ENCODE measurements around the gene ZFYVE19. TPM values are rescaled to one million over a fixed set of nuclear protein-coding genes. Genes with fewer than 3 reads are reported as not detected.

The ZFYVE19 gene
- total RNA-seq, 1 donor from 2014 or later, result 19.9 TPM

GRCh38 chr15:40775007-40775406, 31.9 kb upstream of the ZFYVE19 start:
- DNase-seq (ENCODE audit: low spot score) (no peak), ATAC-seq (no peak)

- peak; percentile 56 for ATAC-seq
- DNase-seq (ENCODE audit: low spot score), result peak; percentile 84
These were observed 31.0 kb upstream of the ZFYVE19 start for GRCh38 chr15:40775740-40776536.

DNA sequence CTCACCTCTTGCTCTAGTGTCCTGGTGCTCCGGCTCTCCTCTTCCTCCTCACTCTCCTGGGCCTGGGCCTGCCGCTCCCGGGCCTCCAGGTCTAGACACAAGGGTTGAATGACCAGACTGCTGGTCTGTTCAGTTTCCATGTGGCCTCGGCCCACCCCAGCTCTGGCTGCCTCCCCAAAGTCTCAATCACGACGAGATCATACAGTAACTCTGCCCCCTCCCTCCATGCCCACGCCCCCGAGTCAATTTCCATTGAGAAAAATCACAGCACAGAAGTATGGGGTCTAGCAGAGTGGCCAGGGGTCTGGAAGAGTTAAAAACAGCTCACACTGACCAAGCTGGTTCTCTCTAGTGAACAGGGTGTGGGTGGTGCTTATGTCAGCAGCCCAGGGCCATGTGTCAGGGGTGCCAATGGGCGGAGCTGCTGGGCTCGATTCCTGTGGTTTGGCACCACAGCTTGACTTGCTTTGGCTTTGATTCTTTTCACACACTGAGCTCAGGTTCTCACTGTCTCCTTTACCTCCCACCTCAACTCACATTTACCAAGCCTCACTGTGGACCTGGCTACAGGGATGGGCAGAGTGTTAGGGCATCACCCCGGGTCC, 30.2 kb upstream of the ZFYVE19 start:
- DNase-seq (ENCODE audit: low spot score), result peak; percentile 89
- ATAC-seq, result peak; percentile 92

GRCh38 chr15:40782609-40783227, 24.2 kb upstream of the ZFYVE19 start:
- peak; percentile 81 for DNase-seq (ENCODE audit: low spot score)
- peak; percentile 96 for ATAC-seq

DNA sequence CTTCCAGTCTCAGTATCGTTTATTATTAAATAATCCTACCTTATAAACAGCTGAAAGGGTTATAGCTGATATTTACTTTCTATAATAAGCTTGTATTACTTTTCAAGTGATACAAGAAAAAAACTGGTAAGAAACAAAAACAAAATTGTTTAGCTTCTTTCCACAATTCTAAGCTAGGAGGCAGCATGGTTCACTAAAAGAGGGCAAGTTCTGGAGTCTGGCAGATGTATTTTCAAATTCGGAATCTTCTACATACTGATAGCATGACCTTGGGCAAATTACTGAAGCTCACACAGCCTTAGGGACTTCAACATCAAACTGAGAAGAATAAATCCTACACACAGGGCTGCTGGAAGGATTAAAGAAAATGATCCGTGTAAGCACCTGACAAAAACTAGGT, 21.7 kb upstream of the ZFYVE19 start:
- ATAC-seq, result peak; percentile 42

DNA sequence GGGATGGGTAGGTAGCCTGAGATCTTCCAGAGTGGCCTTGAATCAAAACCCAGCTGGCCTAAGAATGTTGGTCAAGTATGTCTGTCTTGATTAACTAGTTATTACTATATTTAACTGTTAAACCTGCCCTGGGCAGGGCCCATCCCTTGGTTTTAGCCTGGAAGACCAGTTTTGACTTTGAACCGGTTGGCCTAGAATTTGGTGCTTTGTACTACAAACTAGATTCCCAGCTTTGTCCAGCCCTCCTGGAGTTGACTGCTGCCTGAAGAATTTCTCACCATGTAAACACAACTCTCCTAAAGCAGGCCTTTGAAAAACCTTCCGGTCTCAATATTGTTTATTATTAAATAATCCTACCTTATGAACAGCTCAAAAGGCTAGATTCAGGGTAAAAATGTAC, 21.1 kb upstream of the ZFYVE19 start:
- DNase-seq (ENCODE audit: low spot score) (no peak), ATAC-seq (peak; percentile 41)

More for the DNA sequence above, 21.7 kb upstream of the ZFYVE19 start:
- no peak for DNase-seq (ENCODE audit: low spot score)

DNA sequence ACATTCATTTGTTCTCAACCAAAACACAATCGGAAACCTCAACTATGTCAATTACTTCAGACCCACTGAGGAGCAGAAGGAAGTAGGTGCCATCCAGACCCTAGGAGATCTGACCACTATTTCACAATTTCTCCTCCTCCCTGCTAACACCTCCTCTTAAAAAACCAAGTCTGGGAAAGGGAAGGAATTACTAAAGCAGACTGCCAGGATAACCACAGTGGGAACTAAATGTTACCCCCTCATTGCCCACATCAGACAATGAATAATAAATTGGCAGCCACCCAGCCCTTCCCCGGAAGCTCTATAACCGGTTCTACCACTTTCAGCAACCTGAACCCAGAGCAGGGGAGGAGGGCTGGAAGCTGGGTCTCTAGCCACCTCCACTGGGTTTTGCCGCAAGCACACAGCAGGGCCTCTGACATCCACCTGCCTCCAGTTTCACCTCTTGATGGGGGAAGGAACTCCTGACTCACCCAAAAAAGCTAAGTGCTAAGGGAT, 19.5 kb upstream of the ZFYVE19 start:
- DNase-seq (ENCODE audit: low spot score) (no peak), ATAC-seq (no peak)

DNA sequence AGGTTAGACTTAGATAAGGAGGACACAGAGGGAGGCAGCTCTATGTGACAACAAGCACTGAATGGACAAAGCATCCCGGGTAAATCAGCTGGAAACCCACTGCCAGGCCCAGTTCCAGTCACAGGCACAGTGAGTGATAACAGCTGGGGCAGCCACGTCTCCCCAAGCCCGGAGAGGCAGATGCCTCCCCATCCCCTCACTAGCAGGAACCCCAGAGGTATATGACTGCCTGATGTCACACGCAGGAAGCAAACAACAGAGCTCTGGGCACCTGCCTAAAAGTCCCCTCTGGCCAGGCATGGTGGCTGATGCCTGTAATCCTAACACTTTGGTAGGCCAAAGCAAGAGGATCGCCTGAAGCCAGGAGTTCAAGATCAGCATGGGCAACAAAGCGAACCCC, 18.9 kb upstream of the ZFYVE19 start:
- ATAC-seq, result no peak
- DNase-seq (ENCODE audit: low spot score), result no peak

GRCh38 chr15:40789119-40789518, 17.8 kb upstream of the ZFYVE19 start:
- DNase-seq (ENCODE audit: low spot score) (no peak), ATAC-seq (no peak)

DNA sequence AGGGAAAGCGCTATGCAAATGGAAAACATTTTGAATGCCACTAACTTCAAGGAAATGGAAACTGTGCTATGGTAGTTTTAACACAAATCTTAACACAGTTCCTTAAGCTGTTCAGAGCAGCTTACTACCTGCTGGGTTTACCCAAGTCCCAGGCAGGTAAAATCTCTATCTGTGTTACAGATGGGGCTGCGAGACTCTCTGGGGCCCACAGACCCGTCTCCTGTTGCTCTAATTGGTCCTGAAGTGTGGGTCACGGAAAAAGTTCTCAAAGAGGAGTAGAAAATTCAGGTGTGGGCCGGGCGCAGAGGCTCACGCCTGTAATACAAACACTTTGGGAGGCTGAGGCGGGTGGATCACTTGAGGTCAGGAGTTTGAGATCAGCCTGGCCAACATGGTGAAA, 16.9 kb upstream of the ZFYVE19 start:
- no peak for DNase-seq (ENCODE audit: low spot score)
- no peak for ATAC-seq

- ATAC-seq (no peak), DNase-seq (ENCODE audit: low spot score) (no peak)
These were observed 16.2 kb upstream of the ZFYVE19 start for GRCh38 chr15:40790718-40791117.

DNA sequence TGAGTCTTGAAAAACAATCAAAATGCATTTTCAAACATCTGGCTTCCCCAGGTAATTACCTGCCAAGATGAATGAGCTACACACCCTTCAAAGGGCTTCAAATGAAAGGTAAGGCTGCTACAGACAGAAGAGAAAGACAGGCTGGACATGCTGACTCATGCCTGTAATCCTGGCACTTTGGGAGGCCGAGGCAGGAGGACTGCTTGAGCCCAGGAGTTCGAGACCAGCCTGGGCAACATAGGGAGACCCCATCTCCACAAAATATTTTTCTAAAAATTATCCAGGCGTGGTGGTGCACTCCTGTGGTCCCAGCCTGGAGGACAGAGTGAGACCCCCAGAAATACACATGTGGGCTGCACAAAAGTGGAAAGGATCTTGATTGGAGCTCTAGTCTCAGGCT, 14.5 kb upstream of the ZFYVE19 start:
- ATAC-seq (no peak), DNase-seq (ENCODE audit: low spot score) (no peak)

DNA sequence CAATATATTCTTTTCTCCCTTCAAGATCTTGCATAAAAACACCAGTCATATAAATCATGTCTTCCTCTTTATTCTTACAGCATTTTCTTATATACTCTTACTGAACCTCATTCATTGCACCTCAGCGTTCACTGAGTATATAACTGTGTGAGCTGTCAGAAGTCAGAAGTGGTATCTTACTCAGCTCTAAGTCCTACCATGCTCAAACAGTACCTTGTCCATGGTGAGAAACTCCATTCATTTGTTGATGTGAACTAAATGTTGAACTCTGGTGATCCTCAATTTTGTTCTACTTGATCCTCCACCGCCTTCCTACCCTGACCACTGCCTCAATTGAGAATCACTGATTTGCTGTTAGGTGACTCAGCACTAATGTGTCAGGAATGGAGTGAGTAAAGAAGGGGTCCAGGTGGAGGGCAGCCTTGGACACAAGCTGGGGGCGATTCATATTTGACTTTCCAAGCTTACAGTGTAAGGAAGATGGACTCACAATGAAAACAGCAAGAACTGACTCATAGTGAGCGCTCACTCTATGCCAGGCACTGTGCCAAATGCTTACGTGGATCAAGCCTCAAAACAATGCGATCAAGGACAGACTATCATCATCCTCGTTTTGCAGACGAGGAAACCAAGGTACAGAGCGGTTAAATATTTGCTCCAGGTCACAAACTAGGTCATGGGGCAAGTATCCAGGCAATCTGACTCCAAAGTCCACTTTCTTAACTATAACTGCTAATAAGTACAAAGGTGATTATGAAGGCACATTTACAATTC, 13.5 kb upstream of the ZFYVE19 start:
- DNase-seq (ENCODE audit: low spot score) (peak; percentile 90), ATAC-seq (peak; percentile 90)

- ATAC-seq (no peak), DNase-seq (ENCODE audit: low spot score) (no peak)
These were observed 10.8 kb upstream of the ZFYVE19 start for GRCh38 chr15:40796041-40796440.

DNA sequence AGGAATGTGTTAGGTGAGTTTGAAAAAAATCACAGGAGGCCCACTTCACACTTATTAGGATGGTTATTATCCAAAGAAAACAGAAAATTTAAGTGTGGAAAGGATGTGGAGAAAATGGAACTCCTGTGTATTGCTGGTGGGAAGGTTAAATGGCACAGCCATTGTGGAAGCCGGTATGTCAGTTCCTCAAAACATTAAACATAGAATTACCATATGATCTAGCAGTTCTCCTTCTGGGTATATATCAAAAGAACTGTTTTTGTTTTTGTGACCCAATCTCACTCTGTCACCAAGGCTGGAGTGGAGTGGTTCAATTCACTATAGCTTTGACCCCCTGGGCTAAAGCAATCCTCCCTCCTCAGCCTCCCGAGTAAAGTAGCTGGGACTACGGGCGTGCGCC, 10.4 kb upstream of the ZFYVE19 start:
- ATAC-seq (no peak), DNase-seq (ENCODE audit: low spot score) (no peak)

DNA sequence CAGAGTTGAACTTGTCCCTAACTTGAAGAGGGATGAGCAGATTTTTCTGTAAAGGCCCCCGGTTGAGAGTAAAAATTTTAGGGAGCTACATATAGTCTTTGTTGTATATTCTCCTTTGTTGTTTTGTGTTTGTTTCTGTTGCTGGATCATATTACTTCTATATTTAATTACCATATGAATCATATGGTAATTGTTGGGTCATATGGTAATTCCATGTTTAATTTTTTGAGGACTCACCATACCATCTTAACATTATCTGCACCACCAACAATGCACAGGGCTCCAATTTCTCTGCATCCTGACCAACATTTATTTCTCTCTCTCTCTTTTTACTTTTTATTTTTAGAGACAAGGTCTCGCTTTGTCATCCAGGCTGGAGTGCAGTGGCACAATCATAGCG, 7.4 kb upstream of the ZFYVE19 start:
- DNase-seq (ENCODE audit: low spot score) (no peak), ATAC-seq (no peak)

GRCh38 chr15:40803076-40803475, 3.8 kb upstream of the ZFYVE19 start:
- DNase-seq (ENCODE audit: low spot score) (no peak), ATAC-seq (peak; percentile 5)

GRCh38 chr15:40803688-40804087, 3.2 kb upstream of the ZFYVE19 start:
- DNase-seq (ENCODE audit: low spot score), result peak; percentile 62
- peak; percentile 25 for ATAC-seq

DNA sequence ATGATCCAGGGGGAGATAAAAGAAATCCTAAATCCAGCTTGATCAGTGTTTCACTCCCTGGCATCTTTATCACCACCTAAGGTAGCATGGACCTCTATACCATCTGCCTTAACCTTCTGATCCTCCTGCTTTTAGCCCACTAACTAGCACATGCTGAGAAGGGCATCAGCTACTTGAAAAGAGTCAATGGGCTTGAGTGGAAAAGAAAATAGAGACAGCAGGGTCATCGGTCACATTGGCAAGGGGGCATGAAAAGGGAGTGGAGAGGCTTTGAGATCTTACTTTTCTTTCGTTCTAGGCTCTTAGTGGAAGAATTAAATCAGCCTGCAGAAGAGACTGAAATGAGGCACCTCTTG, 239 bp upstream of the ZFYVE19 start:
- no peak for DNase-seq (ENCODE audit: low spot score)
- no peak for ATAC-seq

DNA sequence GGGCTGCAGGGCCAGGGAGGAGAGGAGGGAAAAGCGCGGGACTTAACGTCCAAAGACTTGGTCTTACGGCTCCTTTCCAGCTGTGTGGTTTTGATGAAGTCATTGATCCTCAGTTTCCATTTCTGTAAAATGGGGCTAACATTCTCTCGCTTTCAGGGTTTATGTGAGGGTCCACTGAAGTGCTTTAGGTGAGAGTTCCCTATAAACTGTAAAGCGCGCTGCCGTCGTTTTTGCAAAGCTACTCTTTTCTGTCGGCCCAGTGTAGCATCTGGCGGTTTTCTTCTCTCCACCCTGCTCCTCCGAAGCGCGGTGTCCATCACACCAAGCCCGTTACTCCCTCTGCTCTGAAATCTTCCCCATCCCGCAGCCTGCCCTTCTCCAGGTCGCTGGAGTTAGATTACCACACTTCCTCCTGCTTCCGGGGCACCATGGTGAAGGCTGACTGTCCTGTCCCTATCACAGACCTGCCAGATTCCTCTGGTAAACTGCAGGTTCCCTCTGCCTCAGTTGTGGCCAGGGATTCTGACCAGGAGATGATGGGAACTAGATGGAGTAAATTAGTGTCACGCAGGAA, 1.1 kb downstream of the ZFYVE19 start:
- DNase-seq (ENCODE audit: low spot score) (no peak), ATAC-seq (peak; percentile 5)
